Measurements from ENCODE around the gene APRT. TPM values are rescaled to one million over a fixed set of nuclear protein-coding genes. Genes with fewer than 3 reads are reported as not detected.

The APRT gene
- total RNA-seq, 1 donor from 2014 or later = 40.4 TPM

- no peak for ATAC-seq (ENCODE audit: poor library complexity)
Measured at GRCh38 chr16:88844419-88845036, 32.8 kb upstream of the APRT start.

GRCh38 chr16:88843256-88843655 is 31.5 kb upstream of the APRT start:
- intact Hi-C loops (cut with DNase I) = no loop called here
- DNase-seq (no peak), ATAC-seq (ENCODE audit: poor library complexity) (peak; percentile 19)

More at GRCh38 chr16:88844419-88845036, 32.8 kb upstream of the APRT start:
- no peak for DNase-seq
- intact Hi-C loops (cut with DNase I) = no loop called here

- DNase-seq (no peak), ATAC-seq (ENCODE audit: poor library complexity) (no peak)
Measured at GRCh38 chr16:88842806-88843205, 31.1 kb upstream of the APRT start.

GRCh38 chr16:88842308-88842756 is 30.6 kb upstream of the APRT start:
- intact Hi-C loops (cut with DNase I) = no loop called here
- ATAC-seq (ENCODE audit: poor library complexity) = no peak
- no peak for DNase-seq

More at GRCh38 chr16:88842806-88843205, 31.1 kb upstream of the APRT start:
- intact Hi-C loops (cut with DNase I) = no loop called here

GRCh38 chr16:88841521-88842307 is 30.0 kb upstream of the APRT start:
- ATAC-seq (ENCODE audit: poor library complexity) = no peak

GRCh38 chr16:88840600-88841215 is 29.0 kb upstream of the APRT start:
- no peak for DNase-seq
- no peak for ATAC-seq (ENCODE audit: poor library complexity)
- intact Hi-C loops (cut with DNase I) = no loop called here

More at GRCh38 chr16:88841521-88842307, 30.0 kb upstream of the APRT start:
- intact Hi-C loops (cut with DNase I) = no loop called here
- DNase-seq = no peak

- ATAC-seq (ENCODE audit: poor library complexity) (no peak), DNase-seq (no peak)
- intact Hi-C loops (cut with DNase I) = no loop called here
Measured at GRCh38 chr16:88839745-88840599, 28.2 kb upstream of the APRT start.

- intact Hi-C loops (cut with DNase I) = no loop called here
- ATAC-seq (ENCODE audit: poor library complexity) (no peak), DNase-seq (no peak)
Measured at GRCh38 chr16:88839026-88839529, 27.4 kb upstream of the APRT start.

GRCh38 chr16:88838566-88838965 is 26.8 kb upstream of the APRT start:
- ATAC-seq (ENCODE audit: poor library complexity) = no peak
- DNase-seq = no peak
- intact Hi-C loops (cut with DNase I) = no loop called here

GRCh38 chr16:88837806-88838205 is 26.1 kb upstream of the APRT start:
- intact Hi-C loops (cut with DNase I) = no loop called here
- ATAC-seq (ENCODE audit: poor library complexity) (no peak), DNase-seq (no peak)

GRCh38 chr16:88836791-88837190 is 25.1 kb upstream of the APRT start:
- DNase-seq (no peak), ATAC-seq (ENCODE audit: poor library complexity) (no peak)
- intact Hi-C loops (cut with DNase I) = no loop called here

- ATAC-seq (ENCODE audit: poor library complexity) (no peak), DNase-seq (no peak)
- intact Hi-C loops (cut with DNase I) = no loop called here
Measured at GRCh38 chr16:88835818-88836217, 24.1 kb upstream of the APRT start.

- intact Hi-C loops (cut with DNase I) = no loop called here
- DNase-seq (peak; percentile 54), ATAC-seq (ENCODE audit: poor library complexity) (no peak)
Measured at GRCh38 chr16:88835383-88835782, 23.7 kb upstream of the APRT start.

- intact Hi-C loops (cut with DNase I) = no loop called here
Measured at GRCh38 chr16:88834670-88835069, 22.9 kb upstream of the APRT start.

GRCh38 chr16:88833086-88833485 is 21.4 kb upstream of the APRT start:
- intact Hi-C loops (cut with DNase I) = no loop called here
- ATAC-seq (ENCODE audit: poor library complexity) = no peak
- no peak for DNase-seq

More at GRCh38 chr16:88834670-88835069, 22.9 kb upstream of the APRT start:
- DNase-seq (no peak), ATAC-seq (ENCODE audit: poor library complexity) (no peak)

- ATAC-seq (ENCODE audit: poor library complexity) = no peak
- DNase-seq = no peak
Measured at GRCh38 chr16:88831838-88832237, 20.1 kb upstream of the APRT start.

GRCh38 chr16:88830783-88831182 is 19.1 kb upstream of the APRT start:
- no peak for DNase-seq
- no peak for ATAC-seq (ENCODE audit: poor library complexity)
- intact Hi-C loops (cut with DNase I) = no loop called here

More at GRCh38 chr16:88831838-88832237, 20.1 kb upstream of the APRT start:
- intact Hi-C loops (cut with DNase I) = no loop called here

GRCh38 chr16:88830258-88830657 is 18.5 kb upstream of the APRT start:
- intact Hi-C loops (cut with DNase I) = no loop called here
- DNase-seq (peak; percentile 69), ATAC-seq (ENCODE audit: poor library complexity) (peak; percentile 66)

- intact Hi-C loops (cut with DNase I) = no loop called here
- ATAC-seq (ENCODE audit: poor library complexity) (no peak), DNase-seq (no peak)
Measured at GRCh38 chr16:88828711-88829110, 17.0 kb upstream of the APRT start.
